CD4-positive, alpha-beta T cell treated with Interleukin-4 for 4 hours (primary cell): Measurements from ENCODE around the gene SLC15A4.
A peak's percentile ranks its signal among the peaks of the same experiment; 100 is the strongest.
"Not testable (repeated sequence)": the region's sequence is repeated elsewhere in the genome, so short reads cannot be mapped to it uniquely, and the experiment has no call there.

ENCODE experiments used
- DNase-seq: peaks from one replicate; pipeline ENCODE4 v3.0.0-alpha.2; 2020

Gene SLC15A4

DNA sequence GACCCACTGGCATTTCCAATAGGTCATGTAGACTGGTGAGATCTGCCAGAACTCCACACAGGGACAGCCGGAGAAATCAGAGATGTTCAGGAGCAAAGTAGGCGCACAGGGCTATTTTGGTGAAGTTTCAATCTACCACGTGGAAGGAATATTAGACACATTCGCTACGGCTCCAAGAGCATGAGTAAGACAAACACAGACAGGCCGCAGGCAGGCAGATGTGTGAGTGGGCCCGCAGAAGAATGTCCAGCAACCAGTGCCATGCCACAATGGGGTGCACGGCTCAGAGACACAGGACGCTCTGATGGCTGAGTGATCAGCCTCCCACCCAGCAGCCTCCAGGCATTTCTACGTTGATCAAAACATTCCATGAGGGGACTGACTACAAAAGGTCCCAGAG, 10.4 kb downstream of the SLC15A4 start:
- no peak for DNase-seq

DNA sequence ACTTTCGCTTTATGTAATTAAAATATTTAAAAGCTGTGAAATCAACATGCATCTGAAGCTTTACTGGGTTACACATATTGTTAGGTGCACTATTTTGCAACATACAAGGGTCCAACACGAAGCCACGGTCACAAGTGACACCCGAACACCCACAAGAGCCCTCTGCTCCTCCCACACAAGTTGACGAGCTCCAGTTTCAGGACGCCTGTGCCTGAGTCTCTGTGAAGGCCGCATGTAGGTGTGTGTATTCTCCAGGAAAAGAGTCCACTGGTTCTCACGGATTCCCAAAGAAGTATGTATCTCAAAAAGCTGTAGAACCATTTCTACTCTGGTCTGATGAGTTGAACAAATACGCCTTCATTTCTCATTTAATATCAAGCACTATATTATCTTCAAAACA, 12.0 kb downstream of the SLC15A4 start:
- DNase-seq, result no peak

GRCh38 chr12:128810182-128811127, 13.3 kb downstream of the SLC15A4 start:
- no peak for DNase-seq

GRCh38 chr12:128808651-128809050, 15.1 kb downstream of the SLC15A4 start:
- no peak for DNase-seq

DNA sequence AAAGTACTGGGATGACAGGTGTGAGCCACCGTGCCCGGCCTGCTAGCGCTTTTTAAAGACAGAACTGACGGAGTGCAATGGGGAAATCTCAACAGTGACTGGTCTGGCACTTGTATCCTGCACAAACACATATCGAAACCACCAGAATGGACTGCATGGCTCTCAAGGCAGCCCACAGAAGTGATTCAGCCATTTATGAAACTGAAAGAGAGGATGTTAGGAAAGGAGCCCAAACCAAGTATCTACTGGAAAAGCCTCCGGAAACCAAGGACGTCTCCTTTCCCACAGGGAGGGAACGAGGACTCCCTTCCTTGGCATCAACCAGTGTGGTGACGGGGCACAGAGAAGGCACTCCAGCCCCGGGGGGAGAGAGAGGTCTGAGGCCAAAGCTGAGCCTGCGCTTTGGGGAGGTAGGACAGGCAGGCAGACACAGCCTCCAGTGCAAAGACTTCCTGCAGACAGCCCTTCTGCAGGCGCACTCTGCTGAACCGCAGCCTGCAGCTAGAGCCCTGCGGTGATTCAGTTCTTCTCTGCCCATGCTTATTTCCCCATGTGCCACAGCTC, 16.5 kb downstream of the SLC15A4 start:
- no peak for DNase-seq

GRCh38 chr12:128806573-128806972, 17.2 kb downstream of the SLC15A4 start:
- DNase-seq, result no peak

DNA sequence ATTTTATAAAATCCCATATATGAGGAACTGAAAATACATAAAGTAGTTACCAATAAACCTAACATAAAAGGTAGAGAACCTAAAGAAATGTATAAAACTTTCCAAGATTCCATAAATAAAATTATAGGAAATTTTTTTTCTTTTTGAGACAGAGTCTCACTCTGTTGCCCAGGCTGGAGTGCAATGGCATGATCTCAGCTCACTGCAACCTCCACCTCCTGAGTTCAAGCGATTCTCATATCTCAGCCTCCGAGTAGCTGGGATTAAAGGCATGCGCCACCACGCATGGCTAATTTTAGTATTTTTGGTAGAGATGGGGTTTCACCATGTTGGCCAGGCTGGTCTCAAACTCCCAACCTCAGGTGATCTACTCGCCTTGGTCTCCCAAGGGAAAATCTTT, 18.4 kb downstream of the SLC15A4 start:
- DNase-seq, result not testable (repeated sequence)

GRCh38 chr12:128804762-128805161, 19.0 kb downstream of the SLC15A4 start:
- DNase-seq, result no peak

DNA sequence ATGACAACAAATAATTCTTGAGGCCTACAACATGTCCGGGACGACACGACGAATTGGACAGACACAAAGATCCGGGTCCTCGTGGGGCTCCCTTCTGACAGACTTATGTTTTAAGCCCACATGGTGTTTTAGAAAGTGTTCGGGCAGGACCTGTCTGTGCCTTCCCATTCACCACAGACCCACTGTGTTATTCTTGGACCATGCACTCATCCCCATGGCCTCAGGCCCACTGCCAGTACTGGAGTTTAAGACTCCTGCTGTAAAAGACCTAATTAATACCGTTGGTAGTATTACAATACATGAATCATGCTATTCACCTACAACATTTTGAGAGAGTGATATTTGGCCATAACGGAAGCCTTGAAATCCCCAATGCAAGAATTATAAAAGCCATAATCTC, 20.0 kb downstream of the SLC15A4 start:
- DNase-seq, result no peak

GRCh38 chr12:128802756-128803155, 21.0 kb downstream of the SLC15A4 start:
- no peak for DNase-seq

DNA sequence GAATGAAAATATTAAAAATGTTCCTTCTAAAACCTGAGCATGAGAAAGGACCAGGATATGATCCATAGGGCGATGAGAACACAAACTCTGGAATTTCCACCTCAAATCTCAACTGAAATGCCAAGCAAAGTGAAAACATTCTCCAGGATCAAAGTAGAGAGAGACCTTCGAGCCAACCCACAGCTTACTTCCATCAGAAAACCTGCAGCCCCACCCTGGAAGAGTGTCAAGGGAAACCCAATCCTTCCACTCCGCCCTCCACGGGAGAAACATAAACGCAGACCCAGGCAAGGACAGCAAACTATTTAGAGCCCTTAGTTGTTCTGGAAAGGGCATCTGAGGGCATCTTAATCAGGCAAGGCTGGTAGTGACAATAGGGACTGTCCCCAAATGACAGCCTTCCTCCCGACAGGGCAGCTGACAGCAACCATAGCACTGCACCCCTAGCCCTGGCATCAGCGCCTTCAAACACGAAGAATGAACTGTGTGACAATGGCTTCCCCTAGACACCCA, 21.8 kb downstream of the SLC15A4 start:
- DNase-seq, result no peak

GRCh38 chr12:128800606-128801005, 23.2 kb downstream of the SLC15A4 start:
- DNase-seq, result no peak

- DNase-seq, result no peak
These were observed 25.0 kb downstream of the SLC15A4 start for GRCh38 chr12:128798571-128799341.

DNA sequence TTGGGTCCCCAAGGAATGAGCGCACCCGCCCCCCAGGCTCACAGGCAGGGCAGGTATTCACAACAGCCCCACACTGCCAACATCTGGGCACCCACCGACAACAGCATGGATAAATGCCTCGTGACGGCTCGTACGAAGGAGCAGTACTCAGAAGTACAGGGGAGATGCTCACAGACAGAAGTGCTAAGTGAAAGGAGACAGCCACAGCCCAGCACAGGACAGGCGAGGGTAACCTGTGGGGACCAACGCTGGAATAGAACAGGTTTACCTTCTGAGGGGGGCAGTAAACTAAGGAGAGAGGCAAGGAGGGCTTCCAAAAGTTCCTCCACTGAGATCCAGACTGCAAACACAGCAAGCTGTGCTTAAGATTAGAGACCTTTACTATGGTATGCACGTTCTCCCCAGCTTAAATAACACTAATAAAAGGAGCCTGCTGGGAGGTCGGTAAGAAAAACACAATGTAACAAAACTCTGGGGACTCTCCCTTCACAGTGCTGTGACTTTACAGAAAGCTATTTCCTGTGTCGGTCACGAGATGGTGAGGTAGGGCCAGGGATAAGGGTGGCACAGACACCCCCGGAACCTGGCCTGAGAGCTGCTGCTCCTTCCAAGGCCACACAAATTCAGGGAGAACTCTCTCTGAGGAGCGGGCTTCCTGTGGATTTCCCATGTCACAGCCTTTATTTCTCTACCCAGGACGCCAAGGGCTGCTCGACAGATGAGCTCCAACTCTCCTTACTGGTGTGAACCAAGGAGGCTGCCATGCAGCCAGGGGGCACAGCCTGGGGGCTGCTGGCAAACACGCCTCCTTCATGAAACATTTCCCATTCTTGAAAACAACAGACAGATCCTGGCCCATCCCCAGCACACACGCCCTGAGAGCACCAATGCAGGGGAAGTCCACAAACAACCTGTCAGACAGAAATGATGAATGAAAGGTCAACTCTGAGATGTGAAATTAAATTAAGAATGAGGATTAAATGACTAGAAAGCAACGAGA, 26.3 kb downstream of the SLC15A4 start:
- DNase-seq, result no peak

GRCh38 chr12:128796439-128797118, 27.2 kb downstream of the SLC15A4 start:
- DNase-seq, result peak; percentile 47

GRCh38 chr12:128795530-128796361, 28.0 kb downstream of the SLC15A4 start:
- DNase-seq, result no peak

DNA sequence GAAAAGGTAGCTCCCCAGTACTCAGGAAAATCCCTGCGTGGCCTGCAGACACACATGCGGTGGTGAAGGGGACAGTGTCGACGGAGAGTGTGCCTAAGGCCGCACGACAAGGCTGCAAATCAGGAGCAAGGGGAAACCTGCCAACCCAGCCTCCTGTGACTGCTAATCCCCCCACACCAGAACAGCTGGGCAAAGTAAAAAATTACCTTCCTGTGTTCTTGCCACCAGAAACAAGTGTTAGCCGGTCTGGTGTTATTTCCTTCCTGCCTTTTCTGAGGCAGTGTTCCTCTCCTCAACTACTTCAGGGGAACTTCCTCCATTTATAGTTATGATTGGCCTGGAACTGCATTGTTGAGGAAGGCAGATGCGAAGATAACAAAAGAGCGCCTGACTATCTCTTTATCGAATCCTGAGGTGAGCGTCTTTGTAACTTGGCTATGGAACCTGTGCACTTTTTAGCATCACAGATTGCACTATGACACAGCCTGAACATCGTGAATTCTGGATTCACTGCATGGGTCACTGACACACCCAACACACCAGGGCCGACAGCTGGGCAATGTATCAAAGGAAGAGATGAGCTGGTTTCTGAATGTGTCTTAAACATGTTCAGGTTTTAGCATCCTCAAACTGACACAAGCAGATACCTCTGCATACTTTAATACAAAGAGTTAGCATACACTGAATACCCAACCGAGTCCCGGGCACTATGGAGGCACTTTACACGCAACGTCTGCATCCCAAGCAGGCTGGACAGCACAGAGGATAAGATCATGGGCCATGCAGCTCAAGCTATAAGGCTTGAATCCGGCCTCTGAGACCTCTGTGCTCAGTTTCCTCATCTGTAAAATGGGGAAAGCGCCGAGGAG, 28.9 kb downstream of the SLC15A4 start:
- DNase-seq, result peak; percentile 50

DNA sequence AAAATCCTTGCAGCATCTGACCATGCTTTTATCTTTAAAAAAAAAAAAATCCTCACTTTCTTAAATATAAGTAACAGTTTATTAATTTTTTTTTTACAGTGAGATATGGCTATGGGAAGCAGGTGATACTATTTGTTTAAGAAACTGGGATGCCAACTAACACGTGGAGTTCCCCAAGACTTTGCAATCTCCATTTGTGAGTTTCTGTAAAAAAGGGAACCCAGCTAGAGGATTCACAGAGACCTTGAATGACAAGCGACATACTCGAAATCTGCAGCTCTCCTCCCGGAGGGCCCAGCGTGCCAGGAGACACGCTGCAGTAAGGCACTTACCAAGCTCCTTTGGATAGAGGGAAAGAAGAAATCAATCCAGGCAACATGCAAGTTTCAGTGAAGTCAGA, 30.1 kb downstream of the SLC15A4 start:
- DNase-seq, result no peak

GRCh38 chr12:128792881-128793280, 30.9 kb downstream of the SLC15A4 start:
- DNase-seq, result no peak

DNA sequence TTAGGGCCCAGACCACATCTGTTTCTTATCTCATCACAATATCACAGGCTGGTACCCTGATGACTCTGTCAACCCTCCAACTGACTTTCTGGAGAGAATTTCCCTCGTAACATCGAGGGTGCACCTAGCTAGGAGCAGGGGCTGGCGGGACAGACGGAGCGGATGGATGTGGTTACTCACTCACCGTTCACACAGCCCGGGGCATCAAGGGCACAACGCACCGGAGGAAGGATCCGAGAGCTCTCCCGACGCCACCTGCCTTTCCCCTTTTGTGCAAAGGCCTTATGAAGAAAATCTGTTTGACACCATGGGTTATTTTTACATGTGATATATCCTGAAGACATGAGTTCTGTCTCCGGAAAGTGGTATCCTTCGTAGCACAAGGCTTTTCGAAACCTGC, 31.4 kb downstream of the SLC15A4 start:
- DNase-seq, result no peak
